K562 treated with DMSO at 1 percent for 4 hours (cell line): ENCODE results near the gene RCC2. TPM values are rescaled to one million over a fixed set of nuclear protein-coding genes. Genes with fewer than 3 reads are reported as not detected.

ENCODE experiments used
- total RNA-seq: library from RNA; unstranded; fragments of 300-600 nt; gene quantifications from 2 replicates; pipeline ENCODE4 v1.2.3, GENCODE V29; 2022; ENCODE audit not compliant: insufficient read depth

RCC2 gene
- total RNA-seq, result 96.6 and 105 TPM in 2 replicates

GRCh38 chr1:17439250-17440073 lies at the start of gene RCC2:
RCC2 (minus strand) TSS chr1:17439677; CDS start chr1:17438514, 1,163 bp downstream.

DNA sequence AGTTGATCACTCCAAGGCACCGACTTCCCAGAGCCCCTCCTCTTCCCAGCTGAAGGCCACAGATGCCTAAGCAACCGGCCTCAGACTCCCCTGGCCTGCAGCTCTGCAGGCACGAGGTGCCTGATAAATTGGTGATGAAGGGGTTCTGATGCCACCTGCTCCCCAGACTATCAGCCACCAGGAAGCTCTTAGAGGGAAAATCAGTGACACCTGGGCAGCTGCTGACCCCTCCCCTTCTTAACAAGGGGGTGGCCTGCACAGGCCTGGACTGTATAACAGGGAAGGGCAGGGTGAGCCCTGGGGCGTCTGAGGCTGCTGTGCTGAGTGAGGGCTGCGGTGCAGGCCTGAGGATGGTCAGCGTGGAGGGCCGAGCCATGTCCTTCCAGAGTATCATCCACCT lies 67.6 kb downstream of the RCC2 start, which contains the start of gene PADI6:
PADI6 (plus strand) TSS at position 301 of the 400 bp plus-strand sequence; CDS start at position 351, 50 bp downstream.

Other genes starting within 250 kb of the RCC2 start
- gene PADI1, start 234.5 kb downstream of the RCC2 start, total RNA-seq, result not detected in 2 replicates
- not detected in 2 replicates for gene PADI3, start 190.6 kb downstream of the RCC2 start, total RNA-seq
- 0.45 TPM in 1 of 2 replicates, not detected in the other for gene PADI4, start 131.5 kb downstream of the RCC2 start, total RNA-seq
- not detected in 2 replicates for gene PADI6, start 67.5 kb downstream of the RCC2 start, total RNA-seq
- gene ARHGEF10L, start 100.0 kb upstream of the RCC2 start, total RNA-seq, result not detected in 2 replicates